ENCODE measurements around the gene CEP57. TPM values are rescaled to one million over a fixed set of nuclear protein-coding genes. Genes with fewer than 3 reads are reported as not detected.

The CEP57 gene
- total RNA-seq (2021) (72.3 and 79.8 TPM in 2 replicates), Bru-seq, nascent RNA (percentile 95 among the genes with signal in this experiment), BruChase-seq, experiment 1, labeled RNA remaining after a 2-hour chase (percentile 95 among the genes with signal in this experiment), BruChase-seq, experiment 2, labeled RNA remaining after a 6-hour chase (percentile 87 among the genes with signal in this experiment)
- long read RNA-seq, transcript CEP57-210 (7 exons, 2,084 nt), result minor isoform, 23 of 223 reads
- long read RNA-seq, transcript CEP57-202 (11 exons, 3,178 nt), result major isoform, 125 of 223 reads
- long read RNA-seq, transcript CEP57-201 (10 exons, 3,098 nt), result minor isoform, 6 of 223 reads
- long read RNA-seq, partial matches to known transcripts, result 8 of 223 reads
- long read RNA-seq, other reads (novel, unspliced or antisense), result 59 of 223 reads

DNA sequence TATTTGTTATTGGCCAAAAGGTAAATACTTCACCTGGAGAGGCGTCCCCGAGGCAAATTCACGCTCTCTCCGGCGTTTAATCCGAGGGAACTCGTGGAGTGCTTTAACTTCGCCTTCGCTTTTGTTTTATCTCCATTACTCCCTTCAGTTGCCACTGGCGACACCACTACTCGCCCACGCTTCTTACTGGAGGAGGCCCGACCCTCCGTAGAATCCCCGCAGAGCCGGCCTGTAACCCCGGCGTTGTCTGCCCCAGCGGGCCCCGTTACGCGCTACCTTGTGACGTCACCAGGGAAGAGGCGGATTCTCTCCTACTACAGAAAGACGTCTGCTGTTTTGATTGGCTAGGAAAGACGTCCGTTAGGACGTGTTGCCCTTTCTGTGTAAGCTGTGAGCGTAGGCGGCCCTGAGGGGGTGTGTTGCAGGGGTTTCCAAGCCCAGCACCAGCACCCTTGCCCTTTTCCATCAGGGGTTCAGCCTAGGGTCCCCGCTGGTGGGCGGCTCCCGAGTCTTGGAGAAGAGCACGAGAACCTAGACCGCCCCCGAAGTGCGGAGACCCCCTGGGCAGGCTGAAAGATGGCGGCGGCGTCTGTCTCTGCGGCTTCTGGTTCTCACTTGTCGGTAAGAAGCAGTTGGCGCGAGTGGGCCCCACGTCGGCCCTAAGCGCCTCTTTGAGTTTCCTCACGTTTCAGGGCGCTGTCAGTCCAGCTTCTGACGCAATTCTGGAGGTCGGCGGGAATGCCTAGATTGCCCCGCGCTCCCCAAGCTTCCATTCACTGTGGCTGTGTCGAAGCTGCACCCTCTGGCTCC lies at the start of gene CEP57:
TSS of gene CEP57 (plus strand) at position 376 of the 810 bp plus-strand sequence. CDS start at position 577, 201 bp downstream.
- intact Hi-C loops (cut with micrococcal nuclease; ENCODE audit: unreplicated experiment), result loop anchor here (10.0 kb wide), 1 partner anchor 374 kb away; no protein-coding TSS in a partner anchor
- TF ChIP-seq, protein P1, sequence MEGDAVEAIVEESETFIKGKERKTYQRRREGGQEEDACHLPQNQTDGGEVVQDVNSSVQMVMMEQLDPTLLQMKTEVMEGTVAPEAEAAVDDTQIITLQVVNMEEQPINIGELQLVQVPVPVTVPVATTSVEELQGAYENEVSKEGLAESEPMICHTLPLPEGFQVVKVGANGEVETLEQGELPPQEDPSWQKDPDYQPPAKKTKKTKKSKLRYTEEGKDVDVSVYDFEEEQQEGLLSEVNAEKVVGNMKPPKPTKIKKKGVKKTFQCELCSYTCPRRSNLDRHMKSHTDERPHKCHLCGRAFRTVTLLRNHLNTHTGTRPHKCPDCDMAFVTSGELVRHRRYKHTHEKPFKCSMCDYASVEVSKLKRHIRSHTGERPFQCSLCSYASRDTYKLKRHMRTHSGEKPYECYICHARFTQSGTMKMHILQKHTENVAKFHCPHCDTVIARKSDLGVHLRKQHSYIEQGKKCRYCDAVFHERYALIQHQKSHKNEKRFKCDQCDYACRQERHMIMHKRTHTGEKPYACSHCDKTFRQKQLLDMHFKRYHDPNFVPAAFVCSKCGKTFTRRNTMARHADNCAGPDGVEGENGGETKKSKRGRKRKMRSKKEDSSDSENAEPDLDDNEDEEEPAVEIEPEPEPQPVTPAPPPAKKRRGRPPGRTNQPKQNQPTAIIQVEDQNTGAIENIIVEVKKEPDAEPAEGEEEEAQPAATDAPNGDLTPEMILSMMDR (conservative IDR thresholded peaks at IDR 0.05; ENCODE audit: low read depth, low read length), result no peak
- TF ChIP-seq EZH2 (IDR thresholded peaks at IDR 0.05; ENCODE audit: borderline replicate concordance, low read depth, low read length, poor library complexity, severe bottlenecking), result no peak
- Histone ChIP-seq H3K27me3 (replicated peaks; ENCODE audit: insufficient read depth, low read depth, low read length, poor library complexity) (no peaks in the 10 kb centered on the region), H3K4me3 (ENCODE audit: low read depth, low read length, poor library complexity, severe bottlenecking) (peak within 1 kb of the TSS; percentile 91), H3K36me3 (ENCODE audit: insufficient read depth, low read length, poor library complexity, severe bottlenecking) (peaks cover 25% of the 10 kb centered on the region), H3K4me1 (ENCODE audit: insufficient read depth, low read length, poor library complexity, severe bottlenecking) (peaks cover 47% of the 10 kb centered on the region), H3K27ac (ENCODE audit: low read depth, low read length, poor library complexity, severe bottlenecking) (peak within 1 kb of the TSS; percentile 97), H3K9me3 (ENCODE audit: low read depth, low read length, poor library complexity, severe bottlenecking) (no peaks in the 10 kb centered on the region)
- ChIA-PET CTCF (interaction anchor here (0.6 kb wide), 1 partner anchor 554 kb away, joined by 5 read pairs; no protein-coding TSS in a partner anchor), POLR2A (ENCODE audit: low non-redundant PET) (interaction anchor here (0.6 kb wide), 1 partner anchor 600 kb away, joined by 3 read pairs; the partner anchor contains the start of genes CCDC82 and JRKL)
- peak; percentile 99 for DNase-seq (ENCODE audit: low spot score)
- no TSS peak for BruUV-seq (replicated peaks)

DNA sequence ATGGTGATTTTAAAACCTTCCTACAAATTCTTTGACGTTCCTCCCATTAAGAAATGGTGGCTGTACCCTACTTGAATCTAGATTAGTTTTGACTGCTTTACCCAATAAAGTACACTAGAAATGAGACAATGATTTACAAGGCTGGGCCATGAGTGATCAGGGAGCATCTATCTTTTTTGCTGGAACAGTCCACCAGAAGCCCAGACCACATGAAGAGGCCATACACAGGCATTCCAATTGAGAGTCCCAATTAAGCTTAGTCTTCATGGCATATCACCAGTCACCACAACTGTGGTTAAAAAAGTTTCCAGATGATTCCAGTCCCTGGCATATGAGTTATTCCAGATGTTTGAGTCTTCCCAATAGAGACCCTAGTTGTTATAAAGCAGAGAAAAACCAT lies 40.2 kb upstream of the CEP57 start:
- no peak overlapping the region for H3K4me3 ChIP-seq (ENCODE audit: low read depth, low read length, poor library complexity, severe bottlenecking)
- no TSS peak for BruUV-seq (replicated peaks)
- H3K36me3 ChIP-seq (ENCODE audit: insufficient read depth, low read length, poor library complexity, severe bottlenecking), result no peaks in the 10 kb centered on the region
- no peak for TF ChIP-seq EZH2 (IDR thresholded peaks at IDR 0.05; ENCODE audit: borderline replicate concordance, low read depth, low read length, poor library complexity, severe bottlenecking)
- TF ChIP-seq, protein P1 (conservative IDR thresholded peaks at IDR 0.05; ENCODE audit: low read depth, low read length), result no peak
- H3K4me1 ChIP-seq (ENCODE audit: insufficient read depth, low read length, poor library complexity, severe bottlenecking), result no peaks in the 10 kb centered on the region
- intact Hi-C loops (cut with micrococcal nuclease; ENCODE audit: unreplicated experiment), result no loop called here
- CTCF ChIA-PET, result no interaction called here
- peaks cover 6% of the 10 kb centered on the region for H3K27me3 ChIP-seq (replicated peaks; ENCODE audit: insufficient read depth, low read depth, low read length, poor library complexity)
- no peak for DNase-seq (ENCODE audit: low spot score)
- no peak overlapping the region for H3K27ac ChIP-seq (ENCODE audit: low read depth, low read length, poor library complexity, severe bottlenecking)
- POLR2A ChIA-PET (ENCODE audit: low non-redundant PET), result no interaction called here
- no peaks in the 10 kb centered on the region for H3K9me3 ChIP-seq (ENCODE audit: low read depth, low read length, poor library complexity, severe bottlenecking)

DNA sequence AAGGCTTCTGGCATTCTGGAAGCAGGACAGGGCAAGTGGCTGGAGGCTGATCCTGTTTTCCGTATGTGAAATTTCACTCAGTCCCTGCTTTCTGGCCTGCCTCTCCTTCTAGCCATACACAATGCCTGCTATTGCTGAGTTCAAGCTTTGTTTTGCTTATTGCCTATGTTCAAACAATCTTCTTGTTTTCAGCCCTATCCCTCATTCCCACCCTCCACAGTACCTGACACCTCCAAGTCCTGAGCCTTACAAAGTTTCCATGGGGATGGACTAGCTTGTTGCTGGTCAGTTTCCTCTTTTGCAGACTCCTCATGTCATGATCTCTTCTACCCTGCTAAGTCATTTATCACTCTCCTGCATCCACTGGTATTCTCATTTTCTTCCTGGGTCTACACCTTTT lies 38.8 kb upstream of the CEP57 start:
- intact Hi-C loops (cut with micrococcal nuclease; ENCODE audit: unreplicated experiment), result no loop called here
- no TSS peak for BruUV-seq (replicated peaks)
- DNase-seq (ENCODE audit: low spot score), result no peak
- Histone ChIP-seq H3K27me3 (replicated peaks; ENCODE audit: insufficient read depth, low read depth, low read length, poor library complexity) (peaks cover 6% of the 10 kb centered on the region), H3K4me1 (ENCODE audit: insufficient read depth, low read length, poor library complexity, severe bottlenecking) (no peaks in the 10 kb centered on the region), H3K9me3 (ENCODE audit: low read depth, low read length, poor library complexity, severe bottlenecking) (no peaks in the 10 kb centered on the region), H3K4me3 (ENCODE audit: low read depth, low read length, poor library complexity, severe bottlenecking) (no peak overlapping the region), H3K36me3 (ENCODE audit: insufficient read depth, low read length, poor library complexity, severe bottlenecking) (no peaks in the 10 kb centered on the region), H3K27ac (ENCODE audit: low read depth, low read length, poor library complexity, severe bottlenecking) (no peak overlapping the region)
- TF ChIP-seq, protein P1 (conservative IDR thresholded peaks at IDR 0.05; ENCODE audit: low read depth, low read length), result no peak
- TF ChIP-seq EZH2 (IDR thresholded peaks at IDR 0.05; ENCODE audit: borderline replicate concordance, low read depth, low read length, poor library complexity, severe bottlenecking), result no peak
- CTCF ChIA-PET, result no interaction called here
- POLR2A ChIA-PET (ENCODE audit: low non-redundant PET), result no interaction called here

Measured in A673 (cell line).